ENCODE data around the gene KCNMA1. TPM values are rescaled to one million over a fixed set of nuclear protein-coding genes. Genes with fewer than 3 reads are reported as not detected.

KCNMA1 gene
- total RNA-seq, 3 donors from 2014 or later, result 13.6 to 37.8 (median 15.1) TPM

DNA sequence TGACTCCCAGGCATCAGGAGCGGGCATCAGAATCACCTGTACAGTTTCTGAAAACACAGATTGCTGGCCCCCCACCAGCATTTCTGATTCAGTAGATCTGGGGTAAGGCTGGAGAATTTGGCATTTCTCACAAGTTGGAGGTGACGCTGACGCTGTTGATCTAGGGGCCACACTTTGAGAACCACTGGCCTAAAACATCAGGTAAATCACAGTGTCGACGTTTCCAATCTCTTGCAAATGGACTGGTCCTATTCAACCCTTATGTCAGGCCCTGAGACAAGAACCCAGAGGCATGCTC, 564.0 kb downstream of the KCNMA1 start:
- TF ChIP-seq POLR2AphosphoS5 (IDR thresholded peaks at IDR 0.05), result no peak
- TF ChIP-seq POLR2A (IDR thresholded peaks at IDR 0.05), result no peak
- TF ChIP-seq, protein P1, sequence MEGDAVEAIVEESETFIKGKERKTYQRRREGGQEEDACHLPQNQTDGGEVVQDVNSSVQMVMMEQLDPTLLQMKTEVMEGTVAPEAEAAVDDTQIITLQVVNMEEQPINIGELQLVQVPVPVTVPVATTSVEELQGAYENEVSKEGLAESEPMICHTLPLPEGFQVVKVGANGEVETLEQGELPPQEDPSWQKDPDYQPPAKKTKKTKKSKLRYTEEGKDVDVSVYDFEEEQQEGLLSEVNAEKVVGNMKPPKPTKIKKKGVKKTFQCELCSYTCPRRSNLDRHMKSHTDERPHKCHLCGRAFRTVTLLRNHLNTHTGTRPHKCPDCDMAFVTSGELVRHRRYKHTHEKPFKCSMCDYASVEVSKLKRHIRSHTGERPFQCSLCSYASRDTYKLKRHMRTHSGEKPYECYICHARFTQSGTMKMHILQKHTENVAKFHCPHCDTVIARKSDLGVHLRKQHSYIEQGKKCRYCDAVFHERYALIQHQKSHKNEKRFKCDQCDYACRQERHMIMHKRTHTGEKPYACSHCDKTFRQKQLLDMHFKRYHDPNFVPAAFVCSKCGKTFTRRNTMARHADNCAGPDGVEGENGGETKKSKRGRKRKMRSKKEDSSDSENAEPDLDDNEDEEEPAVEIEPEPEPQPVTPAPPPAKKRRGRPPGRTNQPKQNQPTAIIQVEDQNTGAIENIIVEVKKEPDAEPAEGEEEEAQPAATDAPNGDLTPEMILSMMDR (IDR thresholded peaks at IDR 0.05), result no peak

DNA sequence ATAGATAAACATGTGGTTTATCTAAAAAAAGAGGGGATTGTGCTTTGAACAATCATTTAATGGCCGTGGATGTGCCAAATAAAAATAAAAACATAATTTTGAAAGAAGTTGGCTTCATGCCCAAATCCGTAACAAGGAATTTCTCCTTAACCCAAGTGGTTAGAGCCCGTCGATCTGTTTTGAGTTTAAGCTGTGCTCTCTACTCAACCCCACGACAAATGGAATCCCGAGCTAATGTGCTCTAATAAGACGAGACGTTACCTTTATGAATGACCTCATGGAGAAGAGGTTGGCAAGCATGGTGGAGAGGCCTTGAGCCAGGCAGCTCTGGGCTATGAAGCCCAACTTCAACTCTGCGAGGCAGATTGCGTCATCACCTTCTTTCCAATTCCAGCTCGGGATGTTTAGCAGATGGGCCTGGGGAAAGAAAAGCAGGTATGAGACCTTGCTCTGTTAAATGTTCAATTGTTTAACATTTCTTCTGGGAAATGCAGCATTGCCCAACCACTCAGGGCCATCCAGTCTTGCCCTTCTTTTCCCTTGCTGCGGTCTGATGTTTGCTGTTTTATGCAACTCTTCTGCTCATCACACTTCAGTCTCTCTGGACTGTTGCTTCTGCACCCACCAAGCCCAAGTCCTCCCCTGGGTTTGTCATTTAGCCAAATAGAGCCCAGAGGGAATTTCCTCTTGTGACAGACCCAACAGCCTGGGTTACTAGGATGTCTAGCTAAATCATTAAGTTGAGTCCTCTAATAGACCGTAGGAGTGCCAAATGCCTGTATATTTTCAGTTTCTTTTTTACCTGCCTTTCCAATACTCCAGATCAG, 564.6 kb downstream of the KCNMA1 start:
- Histone ChIP-seq H3K9me3 (no peaks in the 10 kb centered on the region), H3K4me1 (no peaks in the 10 kb centered on the region), H3K27me3 (no peaks in the 10 kb centered on the region), H3K27ac (peak overlapping the region; percentile 39 to 60), H3K36me3 (no peaks in the 10 kb centered on the region), H3K4me3 (no peak overlapping the region)
- intact Hi-C loops (cut with DNase I; ENCODE audit: low total_unique reads), result no loop called here
- no peak for TF ChIP-seq POLR2A (IDR thresholded peaks at IDR 0.05)
- TF ChIP-seq, protein P1 (IDR thresholded peaks at IDR 0.05), result no peak
- TF ChIP-seq POLR2AphosphoS5 (IDR thresholded peaks at IDR 0.05), result peak; percentile 61 to 93 (median 74)
- peak in 1 of 2 donors; percentile 74 for DNase-seq (ENCODE audit: low spot score in 2 of 2)

More for the DNA sequence above, 564.0 kb downstream of the KCNMA1 start:
- H3K9me3 ChIP-seq, result no peaks in the 10 kb centered on the region
- peak overlapping the region; percentile 39 to 60 for H3K27ac ChIP-seq
- H3K4me3 ChIP-seq, result no peak overlapping the region
- no peaks in the 10 kb centered on the region for H3K36me3 ChIP-seq
- intact Hi-C loops (cut with DNase I; ENCODE audit: low total_unique reads), result no loop called here
- DNase-seq (ENCODE audit: low spot score in 2 of 2), result no peak
- no peaks in the 10 kb centered on the region for H3K4me1 ChIP-seq
- H3K27me3 ChIP-seq, result no peaks in the 10 kb centered on the region

DNA sequence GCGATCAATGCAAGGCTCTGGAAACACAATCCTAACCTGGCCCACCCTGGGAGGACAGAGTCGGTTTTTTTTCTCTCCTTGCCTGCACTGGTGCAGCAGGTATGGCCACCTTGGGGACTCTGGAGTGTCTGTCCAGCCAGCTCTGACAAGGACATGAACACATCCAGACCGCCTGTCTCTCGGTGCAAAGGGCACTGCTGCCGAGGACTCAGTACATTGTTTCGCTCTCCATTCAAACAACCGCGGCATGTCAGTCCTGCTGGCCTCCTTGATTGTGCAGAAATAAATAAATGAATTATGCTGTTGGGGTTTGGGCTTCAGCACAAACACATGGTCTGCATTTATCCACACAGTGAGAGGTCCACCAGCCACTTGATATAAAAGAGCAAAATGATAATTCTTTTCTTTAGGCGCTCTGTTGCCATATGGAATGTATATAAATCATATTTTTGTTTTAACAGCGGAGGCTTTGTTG, 565.2 kb downstream of the KCNMA1 start:
- intact Hi-C loops (cut with DNase I; ENCODE audit: low total_unique reads), result no loop called here
- TF ChIP-seq POLR2AphosphoS5 (IDR thresholded peaks at IDR 0.05), result no peak
- TF ChIP-seq, protein P1 (IDR thresholded peaks at IDR 0.05), result no peak
- no peak for TF ChIP-seq POLR2A (IDR thresholded peaks at IDR 0.05)
- Histone ChIP-seq H3K4me3 (no peak overlapping the region), H3K27me3 (no peaks in the 10 kb centered on the region), H3K36me3 (no peaks in the 10 kb centered on the region), H3K27ac (peak overlapping the region in 1 of 2 donors; percentile 60), H3K4me1 (no peaks in the 10 kb centered on the region), H3K9me3 (no peaks in the 10 kb centered on the region)
- no peak for DNase-seq (ENCODE audit: low spot score in 2 of 2)

DNA sequence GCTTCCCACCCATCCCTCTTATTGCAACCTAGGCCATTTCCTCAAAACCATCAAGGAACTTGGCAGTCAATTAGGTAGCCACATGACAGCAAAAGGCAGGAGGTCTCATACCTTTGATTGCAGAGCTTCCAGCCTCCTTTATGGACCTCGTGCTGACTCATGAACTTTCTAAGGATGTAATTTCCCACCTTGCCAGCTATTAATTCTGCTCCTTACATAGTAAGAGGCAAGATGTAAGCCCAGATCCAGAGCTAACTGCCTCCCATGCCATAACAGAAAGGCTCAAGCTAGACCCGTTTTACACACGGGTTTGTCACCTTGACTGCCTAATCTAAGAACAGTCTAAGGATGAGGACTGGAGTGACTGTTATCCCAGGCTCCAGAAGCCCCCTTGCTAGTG, 565.7 kb downstream of the KCNMA1 start:
- Histone ChIP-seq H3K27me3 (no peaks in the 10 kb centered on the region), H3K9me3 (no peaks in the 10 kb centered on the region), H3K4me3 (no peak overlapping the region), H3K4me1 (no peaks in the 10 kb centered on the region), H3K36me3 (no peaks in the 10 kb centered on the region), H3K27ac (peak overlapping the region; percentile 26 to 60)
- TF ChIP-seq POLR2A (IDR thresholded peaks at IDR 0.05) (no peak), POLR2AphosphoS5 (IDR thresholded peaks at IDR 0.05) (no peak)
- TF ChIP-seq, protein P1 (IDR thresholded peaks at IDR 0.05), result no peak
- intact Hi-C loops (cut with DNase I; ENCODE audit: low total_unique reads), result no loop called here
- DNase-seq (ENCODE audit: low spot score in 2 of 2), result no peak

DNA sequence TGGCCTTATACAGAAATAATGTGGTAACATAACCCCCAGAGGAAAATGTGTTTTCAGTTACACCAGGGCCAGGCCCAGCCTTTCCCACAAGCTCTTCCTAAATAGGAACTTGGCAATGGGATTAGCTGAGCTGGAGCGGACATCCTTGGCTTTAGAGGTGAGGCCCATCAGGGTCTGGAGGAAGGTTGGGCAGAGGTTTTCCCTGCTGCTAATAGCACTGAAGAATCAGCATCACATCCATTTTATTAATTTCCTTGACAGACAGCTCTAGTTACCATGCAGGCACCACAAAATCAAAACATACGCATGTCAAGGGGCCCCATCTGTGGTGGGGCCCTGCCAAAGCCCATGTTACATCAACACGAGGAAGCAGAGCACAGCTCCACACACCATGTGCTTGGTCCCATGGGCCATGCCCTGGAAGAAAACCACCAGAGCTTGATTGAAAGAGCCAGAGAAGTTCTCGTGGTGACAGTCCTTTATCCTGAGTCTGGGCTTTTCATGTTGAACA, 566.6 kb downstream of the KCNMA1 start:
- no peaks in the 10 kb centered on the region for H3K36me3 ChIP-seq
- H3K27me3 ChIP-seq, result no peaks in the 10 kb centered on the region
- peak in 1 of 2 donors; percentile 29 for DNase-seq (ENCODE audit: low spot score in 2 of 2)
- H3K27ac ChIP-seq, result peak overlapping the region in 1 of 2 donors; percentile 26
- no peak overlapping the region for H3K4me3 ChIP-seq
- TF ChIP-seq, protein P1 (IDR thresholded peaks at IDR 0.05), result no peak
- intact Hi-C loops (cut with DNase I; ENCODE audit: low total_unique reads), result no loop called here
- H3K9me3 ChIP-seq, result no peaks in the 10 kb centered on the region
- no peaks in the 10 kb centered on the region for H3K4me1 ChIP-seq
